GM12878 (cell line): ENCODE results near the gene KCND2. TPM values are rescaled to one million over a fixed set of nuclear protein-coding genes. Genes with fewer than 3 reads are reported as not detected.

ENCODE experiments used
- ATAC-seq: fragments of 200-7000 bp; cut with Tn5 transposase; 3 replicates; pipeline ENCODE4 v1.9.1; 2020; ENCODE audit warnings: mild to moderate bottlenecking, moderate library complexity
- BruUV-seq: library from RNA; stranded (reverse); fragments of 400-500 nt; replicated peaks from 2 replicates; lab custom pipeline; 2021; lab: Mats Ljungman, UMichigan
- CTCF ChIA-PET: fragments of 300-600 bp; sonication (Branson Sonifier 250); formaldehyde crosslinking; extraction: SDS; loops from one replicate; lab custom pipeline; 2021; ENCODE audit warnings: inconsistent platforms; lab: Yijun Ruan, JAX
- POLR2A ChIA-PET: fragments of 350-600 bp; formaldehyde crosslinking; extraction: SDS; loops from one replicate; lab custom pipeline; 2021; ENCODE audit warnings: inconsistent platforms; lab: Charles Lee
- RAD21 ChIA-PET: fragments of 300-600 bp; sonication (Branson Sonifier 250); formaldehyde crosslinking; loops from one replicate; lab custom pipeline; 2023; ENCODE audit warnings: antibody characterized with exemption; ENCODE audit not compliant: unreplicated experiment; lab: Charles Lee
- SMC1A ChIA-PET: fragments of 300-600 bp; sonication (Branson Sonifier 250); formaldehyde crosslinking; loops from one replicate; lab custom pipeline; 2023; ENCODE audit not compliant: unreplicated experiment, uncharacterized antibody; lab: Charles Lee
- DNase-seq: peaks from one replicate; pipeline ENCODE4 v3.0.0-alpha.2; 2011; ENCODE audit warnings: low read depth, low spot score
- FAIRE-seq: peaks from 3 replicates; lab custom pipeline; 2011; peaks lifted over from hg19 to GRCh38; lab: Jason Lieb, UNC
- H2AFZ ChIP-seq: 2 replicates; pipeline ENCODE4 v1.6.0; 2011; ENCODE audit warnings: low read depth, low read length, control low read depth; ENCODE audit not compliant: control insufficient read depth
- H3K27ac ChIP-seq: 2 replicates; pipeline ENCODE4 v1.5.1; 2011; ENCODE audit warnings: control low read depth; ENCODE audit not compliant: control insufficient read depth, insufficient read depth
- H3K27me3 ChIP-seq, 2 experiments: replicated peaks in 1 of 2; 2 replicates each; pipeline versions ENCODE4 v1.6.0 to v1.6.1; 2011; ENCODE audit warnings: low read length in 1 of 2; ENCODE audit not compliant: control insufficient read depth in 2 of 2, insufficient read depth in 2 of 2
- H3K36me3 ChIP-seq, 2 experiments: 2 replicates each; pipeline ENCODE4 v1.5.1; 2011; ENCODE audit warnings: low read length in 1 of 2; ENCODE audit not compliant: control insufficient read depth in 2 of 2, insufficient read depth in 2 of 2
- H3K4me1 ChIP-seq: 2 replicates; pipeline ENCODE4 v1.6.1; 2011; ENCODE audit warnings: mild to moderate bottlenecking, low read length, moderate library complexity, mixed read lengths; ENCODE audit not compliant: control insufficient read depth, insufficient read depth
- H3K4me2 ChIP-seq: 2 replicates; pipeline ENCODE4 v1.6.0; 2011; ENCODE audit warnings: control low read depth; ENCODE audit not compliant: control insufficient read depth, insufficient read depth
- H3K4me3 ChIP-seq: fragments of 200-600 bp; sonication (generic); 2 replicates; pipeline ENCODE4 v1.5.1; 2016
- H3K79me2 ChIP-seq: 2 replicates; pipeline ENCODE4 v1.6.0; 2011; ENCODE audit warnings: low read length; ENCODE audit not compliant: control insufficient read depth, insufficient read depth
- H3K9ac ChIP-seq: 2 replicates; pipeline ENCODE4 v1.8.0; 2011; ENCODE audit warnings: low read length, control low read depth, mixed read lengths; ENCODE audit not compliant: control insufficient read depth, insufficient read depth
- H3K9me3 ChIP-seq: replicated peaks from 3 replicates; pipeline ENCODE4 v1.5.1; 2011; ENCODE audit warnings: mild to moderate bottlenecking, low read length; ENCODE audit not compliant: control insufficient read depth, insufficient read depth
- H4K20me1 ChIP-seq: 2 replicates; pipeline ENCODE4 v1.6.0; 2011; ENCODE audit not compliant: control insufficient read depth, insufficient read depth
- BMI1 ChIP-seq: fragments of 450-650 bp; IDR thresholded peaks from 2 replicates; pipeline ENCODE4 v1.6.1; 2016; ENCODE audit warnings: mild to moderate bottlenecking, moderate library complexity, borderline replicate concordance
- CEBPZ ChIP-seq: fragments of 150-350 bp; IDR thresholded peaks from 2 replicates; pipeline ENCODE4 v1.6.1; 2016; ENCODE audit warnings: low read depth, low read length
- NFYB ChIP-seq: IDR thresholded peaks from 2 replicates; pipeline ENCODE4 v1.6.1; 2011; ENCODE audit warnings: low read depth, mild to moderate bottlenecking, low read length, improper control_type of control experiment, moderate library complexity; ENCODE audit not compliant: insufficient read depth
- RCOR1 ChIP-seq: conservative IDR thresholded peaks from 2 replicates; pipeline ENCODE4 v1.6.1; 2012; ENCODE audit warnings: low read depth, low read length, improper control_type of control experiment
- SMAD5 ChIP-seq: IDR thresholded peaks from 2 replicates; pipeline ENCODE4 v1.6.1; 2016; ENCODE audit warnings: antibody characterized with exemption, low read depth
- TAF1 ChIP-seq: IDR thresholded peaks from 2 replicates; pipeline ENCODE4 v1.6.1; 2011; ENCODE audit warnings: mild to moderate bottlenecking, low read depth, low read length, borderline replicate concordance
- TARDBP ChIP-seq: IDR thresholded peaks from 2 replicates; pipeline ENCODE4 v1.6.1; 2016; ENCODE audit warnings: borderline replicate concordance
- TCF12 ChIP-seq: IDR thresholded peaks from 2 replicates; pipeline ENCODE4 v1.6.1; 2011; ENCODE audit warnings: low read depth, mild to moderate bottlenecking, low read length
- ZBED1 ChIP-seq: IDR thresholded peaks from 2 replicates; pipeline ENCODE4 v1.6.1; 2016; ENCODE audit warnings: borderline replicate concordance
- ZNF592 ChIP-seq: fragments of 450-650 bp; IDR thresholded peaks from 2 replicates; pipeline ENCODE4 v1.6.1; 2017; ENCODE audit warnings: mild to moderate bottlenecking, moderate library complexity
- ZSCAN29 ChIP-seq: fragments of 450-650 bp; IDR thresholded peaks from 2 replicates; pipeline ENCODE4 v1.6.1; 2017; ENCODE audit warnings: mild to moderate bottlenecking, moderate library complexity
- WGBS: methylation state at CpG from one replicate; pipeline ENCODE4 v1.1.6; 2016; ENCODE audit warnings: low lambda C conversion rate; ENCODE audit not compliant: insufficient replicate concordance, insufficient coverage; ENCODE audit errors: missing lambda C conversion rate; 5-methylcytosine and 5-hydroxymethylcytosine counted together
- in situ Hi-C: fragments of 300-500 bp; cut with MboI; formaldehyde crosslinking; loops from 9 replicates; pipeline ENCODE4 v1.14.3; 2018; ENCODE audit warnings: mixed read lengths
- intact Hi-C: fragments of 100-400 bp; cut with micrococcal nuclease; formaldehyde crosslinking; loops from one replicate; pipeline ENCODE4 v1.14.2; 2022; ENCODE audit not compliant: unreplicated experiment
- polyA plus RNA-seq, 11 experiments: library from polyadenylated mRNA; depleted of rRNA in 4 of 11; unstranded in 6 of 11; stranded (reverse) in 5 of 11; fragments of >200 nt; fragmentation: Nextera tagmentation in 4 of 11; fragmentation: Illumina TruSeq in 1 of 11; extraction: Ambion mirVana in 4 of 11; extraction: Trizol in 1 of 11; gene quantifications; 1 replicate in 1 of 11; 2 replicates in 10 of 11; pipeline versions ENCODE4 v1.2.1 to v1.2.3, GENCODE V29; 2011 to 2016; ENCODE audit warnings: inconsistent platforms in 2 of 11, missing spikeins in 2 of 11, low read depth in 1 of 11
- total RNA-seq, 4 experiments: library from RNA; depleted of rRNA in 3 of 4; stranded (reverse); fragments of >200 nt in 3 of 4; fragmentation: Illumina TruSeq in 1 of 4; extraction: Trizol in 1 of 4; gene quantifications; 2 replicates each; pipeline versions ENCODE4 v1.2.1 to v1.2.3, GENCODE V29; 2013 to 2021

KCND2 gene
- total and polyA plus RNA-seq, 10 of the 15 experiments (the other 5 are each of a cell fraction or from before 2014, with no cell fraction given) = 3.6 to 22.3 (median 6.3) TPM

DNA sequence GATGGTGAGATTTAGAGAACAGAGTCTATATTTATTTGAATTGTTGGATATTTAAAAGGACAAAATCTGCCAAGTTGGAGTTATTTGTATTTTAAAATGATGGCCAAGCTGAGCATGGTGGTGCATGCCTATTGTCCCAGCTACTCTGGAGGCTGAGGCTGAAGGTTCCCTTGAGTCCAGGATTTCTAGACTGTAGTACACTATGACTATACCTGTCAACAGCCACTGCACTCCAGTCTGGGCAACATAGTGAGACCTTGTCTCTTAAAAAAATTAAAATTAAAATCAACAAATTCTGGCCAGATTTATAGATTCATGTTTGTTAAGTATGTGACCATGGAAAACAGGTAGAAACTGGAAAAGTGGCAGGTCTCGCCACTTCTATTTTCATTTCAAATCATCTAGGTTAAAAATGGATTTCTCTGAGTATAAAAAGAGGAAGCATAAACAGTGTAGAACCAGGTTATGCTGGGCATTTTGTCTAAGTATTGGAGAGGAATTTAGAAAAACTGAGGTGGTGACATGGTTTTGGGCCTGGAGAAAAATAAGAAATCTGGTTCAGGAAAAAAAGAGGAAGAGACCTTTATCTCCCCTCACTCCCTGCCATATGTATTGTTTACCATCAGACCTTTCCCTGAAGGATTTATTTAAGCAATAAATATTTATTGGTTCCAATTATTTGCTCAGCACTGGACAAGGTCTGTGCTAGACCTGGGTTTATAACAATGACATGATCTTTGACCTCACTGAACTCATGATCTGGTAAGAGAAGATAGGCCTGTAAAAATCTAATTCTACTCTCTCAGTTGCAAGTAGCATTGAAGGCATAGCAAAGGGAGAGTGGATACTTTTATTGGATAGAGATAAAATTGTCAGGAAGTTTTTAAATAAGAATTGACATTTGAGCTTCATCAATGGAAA is 450.8 kb downstream of the KCND2 start (continued):
- TF ChIP-seq ZNF592 = no peak
- no peak for TF ChIP-seq BMI1
- TF ChIP-seq, all 136 proteins: peak for 0

GRCh38 chr7:120724448-120724847 is 451.5 kb downstream of the KCND2 start:
- no peak for TF ChIP-seq SMAD5
- TF ChIP-seq ZSCAN29 = no peak
- no peak for TF ChIP-seq NFYB
- TF ChIP-seq TAF1 = no peak
- no peak for TF ChIP-seq TARDBP
- TF ChIP-seq TCF12 = no peak
- no peak for TF ChIP-seq CEBPZ
- no peak for TF ChIP-seq RCOR1
- TF ChIP-seq ZBED1 = no peak
- Histone ChIP-seq H3K36me3 (no peaks in the 10 kb centered on the region), H4K20me1 (no peaks in the 10 kb centered on the region), H3K79me2 (no peaks in the 10 kb centered on the region), H3K4me3 (no peak overlapping the region), H3K27me3 (no peaks in the 10 kb centered on the region), H3K9me3 (no peaks in the 10 kb centered on the region), H3K27ac (no peak overlapping the region), H2AFZ (no peak overlapping the region; the same call in 1 of the 2 replicates), H3K9ac (no peak overlapping the region), H3K4me1 (no peaks in the 10 kb centered on the region; the same call in 1 of the 2 replicates), H3K4me2 (no peak overlapping the region; the same call in 1 of the 2 replicates)
- RAD21 ChIA-PET = interaction anchor here (1.0 to 5.2 kb wide), 5 partner anchors 23 to 789 kb away, joined by 3 to 21 read pairs (median 3); no protein-coding TSS in a partner anchor
- in situ Hi-C loops (loop anchor here (10.0 kb wide), 2 partner anchors 780 to 1460 kb away; no protein-coding TSS in a partner anchor), intact Hi-C loops (loop anchor here (2.0 to 10.0 kb wide), 3 partner anchors 140 to 790 kb away; no protein-coding TSS in a partner anchor)
- DNase-seq (no peak), ATAC-seq (peak; percentile 17; the same call in 1 of the 3 replicates), FAIRE-seq (no peak)
- WGBS = 2% methylated on average over 2 of the region's 2 CpGs
- POLR2A ChIA-PET = no interaction called here
- SMC1A ChIA-PET = interaction anchor here (0.6 to 5.7 kb wide), 10 partner anchors 13 to 790 kb away, joined by 3 to 37 read pairs (median 4); no protein-coding TSS in a partner anchor
- no TSS peak for BruUV-seq
- CTCF ChIA-PET = interaction anchor here (0.6 to 3.0 kb wide), 16 partner anchors 9 to 789 kb away, joined by 3 to 33 read pairs (median 5); partner anchors contain the start of gene KCND2
